Left lung (tissue), 10 donors: Measurements from ENCODE around the gene LRP1-AS. TPM values are rescaled to one million over a fixed set of nuclear protein-coding genes. Genes with fewer than 3 reads are reported as not detected.

ENCODE experiments used
- ATAC-seq: fragments of 200-7000 bp; cut with Tn5 transposase; one replicate; pipeline ENCODE4 v1.9.1; 2020; ENCODE audit warnings: moderate library complexity
- DNase-seq, 4 donors: peaks; one replicate each; pipeline ENCODE4 v3.0.0-alpha.2; 2013 to 2020
- H3K27ac ChIP-seq, 2 donors: fragments of 200-600 bp; sonication (generic) in 1 of 2; one replicate each; pipeline versions ENCODE4 v1.5.0 to v1.8.0; 2020 to 2021
- H3K27me3 ChIP-seq, 2 donors: fragments of 200-600 bp; sonication (generic) in 1 of 2; one replicate each; pipeline versions ENCODE4 v1.5.0 to v1.8.0; 2020 to 2021
- H3K36me3 ChIP-seq, 2 donors: fragments of 200-600 bp; sonication (generic) in 1 of 2; one replicate each; pipeline versions ENCODE4 v1.5.0 to v1.8.0; 2020 to 2021
- H3K4me1 ChIP-seq, 2 donors: fragments of 200-600 bp; one replicate each; pipeline ENCODE4 v1.8.0; 2021
- H3K4me3 ChIP-seq, 2 donors: fragments of 200-600 bp; sonication (generic) in 1 of 2; one replicate each; pipeline versions ENCODE4 v1.5.0 to v1.8.0; 2020 to 2021; ENCODE audit warnings: mild to moderate bottlenecking in 1 of 2
- H3K9me3 ChIP-seq, 2 donors: fragments of 200-600 bp; sonication (generic) in 1 of 2; one replicate each; pipeline versions ENCODE4 v1.5.0 to v1.8.0; 2020 to 2021
- intact Hi-C, 2 donors: fragments of 100-400 bp; cut with DNase I; formaldehyde crosslinking; loops; one replicate each; pipeline versions ENCODE4 v1.11.2 to v1.14.2; 2022
- polyA plus RNA-seq, 6 donors: library from polyadenylated mRNA; unstranded; fragments of 120-200 nt; gene quantifications; one replicate each; pipeline ENCODE4 v1.2.1, GENCODE V29; 2013; ENCODE audit not compliant: insufficient read length in 6 of 6
- total RNA-seq, 2 donors: library from RNA; stranded (reverse); fragmentation: NEBNext Ultra II Directional; extraction: Animal tissue kit (Norgen Biotek cat#: 25700); gene quantifications; one replicate each; pipeline ENCODE4 v1.2.1, GENCODE V29; 2021
- TF ChIP-seq, protein P1 (sequence below), 2 donors: fragments of 200-600 bp; sonication (generic) in 1 of 2; IDR thresholded peaks; one replicate each; pipeline versions ENCODE4 v1.5.0 to v1.8.0; 2021; ENCODE audit warnings: antibody characterized with exemption in 2 of 2
- donor health status: DM: no; HTN: yes; CAD: no.
- donor health status: DM: no; HTN: no; CAD: no.

LRP1-AS gene
- total and polyA plus RNA-seq, 8 donors, result 0.24 to 1.0 (median 0.69) TPM; not detected in 3

DNA sequence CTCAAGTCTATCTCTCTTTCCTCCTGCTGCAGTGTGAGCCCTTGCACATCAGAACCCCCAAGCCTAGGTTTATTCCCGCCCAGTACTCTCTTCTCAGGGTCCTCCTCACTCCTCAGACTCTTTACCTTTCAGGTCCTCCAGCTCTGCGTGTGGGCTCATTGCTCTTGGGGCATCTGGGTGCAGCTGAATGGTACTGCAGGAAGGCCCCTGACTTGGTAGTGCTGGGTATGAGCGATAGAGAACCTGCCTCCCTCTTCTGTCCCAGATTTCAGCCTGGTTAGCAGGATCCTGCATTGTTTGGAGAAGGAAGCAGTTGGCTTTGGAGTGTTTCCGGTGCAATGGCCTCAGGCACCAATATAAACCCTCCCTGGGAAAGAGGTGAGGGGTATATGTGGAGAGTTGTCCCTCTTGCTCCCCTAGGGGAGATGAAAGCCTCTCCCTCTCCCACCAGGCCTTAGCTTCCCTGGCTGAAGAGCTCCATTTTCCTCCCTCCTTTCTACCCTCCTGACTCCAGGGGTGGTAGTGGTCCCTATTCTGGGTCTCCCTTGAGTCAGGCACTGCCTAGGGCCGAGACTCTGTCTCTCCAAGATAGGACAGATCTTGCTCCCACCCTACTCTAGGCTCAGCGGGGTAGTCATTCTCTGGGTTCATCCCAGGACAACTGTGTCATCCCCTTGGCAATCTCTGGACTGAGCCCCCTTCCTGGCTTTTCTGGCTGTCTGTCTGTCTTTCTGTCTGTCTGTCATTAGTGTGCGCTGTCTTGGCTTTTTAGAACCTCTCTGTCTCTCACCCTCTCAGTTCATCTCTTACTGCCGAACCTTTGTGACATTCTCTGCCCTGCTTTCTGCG lies 15.3 kb downstream of the LRP1-AS start:
- no peaks in the 10 kb centered on the region for H3K36me3 ChIP-seq
- peak overlapping the region in 1 of 2 donors; percentile 74 for H3K4me3 ChIP-seq
- intact Hi-C loops, result no loop called here
- no peaks in the 10 kb centered on the region for H3K9me3 ChIP-seq
- peaks cover 0 to 40% of the 10 kb centered on the region in 2 donors for H3K27me3 ChIP-seq
- TF ChIP-seq, protein P1, sequence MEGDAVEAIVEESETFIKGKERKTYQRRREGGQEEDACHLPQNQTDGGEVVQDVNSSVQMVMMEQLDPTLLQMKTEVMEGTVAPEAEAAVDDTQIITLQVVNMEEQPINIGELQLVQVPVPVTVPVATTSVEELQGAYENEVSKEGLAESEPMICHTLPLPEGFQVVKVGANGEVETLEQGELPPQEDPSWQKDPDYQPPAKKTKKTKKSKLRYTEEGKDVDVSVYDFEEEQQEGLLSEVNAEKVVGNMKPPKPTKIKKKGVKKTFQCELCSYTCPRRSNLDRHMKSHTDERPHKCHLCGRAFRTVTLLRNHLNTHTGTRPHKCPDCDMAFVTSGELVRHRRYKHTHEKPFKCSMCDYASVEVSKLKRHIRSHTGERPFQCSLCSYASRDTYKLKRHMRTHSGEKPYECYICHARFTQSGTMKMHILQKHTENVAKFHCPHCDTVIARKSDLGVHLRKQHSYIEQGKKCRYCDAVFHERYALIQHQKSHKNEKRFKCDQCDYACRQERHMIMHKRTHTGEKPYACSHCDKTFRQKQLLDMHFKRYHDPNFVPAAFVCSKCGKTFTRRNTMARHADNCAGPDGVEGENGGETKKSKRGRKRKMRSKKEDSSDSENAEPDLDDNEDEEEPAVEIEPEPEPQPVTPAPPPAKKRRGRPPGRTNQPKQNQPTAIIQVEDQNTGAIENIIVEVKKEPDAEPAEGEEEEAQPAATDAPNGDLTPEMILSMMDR (IDR thresholded peaks at IDR 0.05), result no peak
- no peak for DNase-seq
- H3K27ac ChIP-seq, result peak overlapping the region; percentile 37 to 86
- peaks cover 19 to 78% of the 10 kb centered on the region in 2 donors for H3K4me1 ChIP-seq
- no peak for ATAC-seq

DNA sequence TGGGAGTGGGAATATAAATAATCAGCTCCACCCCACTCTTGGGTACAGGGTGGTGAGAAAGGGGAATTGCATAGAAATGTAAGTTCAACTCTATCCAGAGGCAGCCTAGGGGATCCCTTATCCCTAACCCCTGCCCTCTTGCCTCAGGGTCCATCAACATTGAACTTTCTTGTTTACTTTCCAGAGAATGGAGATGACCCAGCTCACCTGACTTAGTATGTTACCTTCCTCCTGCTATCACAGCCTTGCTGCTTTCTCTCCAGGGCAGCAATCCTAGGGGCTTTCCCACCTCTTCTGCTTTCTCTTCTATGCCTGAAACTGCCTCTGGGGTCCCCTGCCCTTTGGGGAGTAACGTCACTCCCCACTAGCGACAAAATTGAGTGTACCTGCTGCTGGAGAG lies 16.5 kb downstream of the LRP1-AS start:
- Histone ChIP-seq H3K4me1 (peaks cover 18 to 73% of the 10 kb centered on the region in 2 donors), H3K9me3 (no peaks in the 10 kb centered on the region), H3K36me3 (no peaks in the 10 kb centered on the region)

DNA sequence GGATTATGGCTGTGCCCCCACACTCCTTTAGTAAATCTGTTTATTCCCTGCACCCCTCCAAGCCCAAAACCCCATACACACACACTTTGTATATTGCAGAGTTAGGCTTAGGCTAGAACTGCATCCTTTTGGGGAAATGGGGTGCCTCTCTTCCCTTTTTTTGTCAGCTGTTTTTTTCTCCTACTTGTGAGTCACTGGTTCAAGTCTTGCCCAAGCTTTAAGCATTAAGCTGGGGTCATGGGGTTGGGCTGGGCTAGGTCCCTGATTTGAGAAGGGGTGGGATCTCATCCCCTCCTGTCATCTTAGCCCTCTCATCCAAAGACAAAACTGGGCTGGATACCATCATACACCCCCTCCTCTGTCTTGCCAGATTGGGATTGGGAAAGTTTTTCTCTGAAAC lies 17.5 kb downstream of the LRP1-AS start:
- Histone ChIP-seq H3K4me3 (peak overlapping the region; percentile 72 to 74), H3K27me3 (peaks cover 0 to 61% of the 10 kb centered on the region in 2 donors), H3K36me3 (no peaks in the 10 kb centered on the region), H3K4me1 (peaks cover 18 to 63% of the 10 kb centered on the region in 2 donors), H3K27ac (peak overlapping the region; percentile 86 to 88), H3K9me3 (no peaks in the 10 kb centered on the region)
- ATAC-seq, result no peak
- TF ChIP-seq, protein P1 (IDR thresholded peaks at IDR 0.05), result no peak
- intact Hi-C loops, result loop anchor here in 1 of 2 donors (10.0 kb wide), 1 partner anchor 55 kb away; no protein-coding TSS in a partner anchor
- DNase-seq, result no peak

More for the DNA sequence above, 16.5 kb downstream of the LRP1-AS start:
- intact Hi-C loops, result no loop called here
- TF ChIP-seq, protein P1 (IDR thresholded peaks at IDR 0.05), result no peak
- ATAC-seq, result no peak
- peaks cover 0 to 52% of the 10 kb centered on the region in 2 donors for H3K27me3 ChIP-seq
- no peak for DNase-seq
- H3K27ac ChIP-seq, result peak overlapping the region in 1 of 2 donors; percentile 86
- H3K4me3 ChIP-seq, result peak overlapping the region in 1 of 2 donors; percentile 74

DNA sequence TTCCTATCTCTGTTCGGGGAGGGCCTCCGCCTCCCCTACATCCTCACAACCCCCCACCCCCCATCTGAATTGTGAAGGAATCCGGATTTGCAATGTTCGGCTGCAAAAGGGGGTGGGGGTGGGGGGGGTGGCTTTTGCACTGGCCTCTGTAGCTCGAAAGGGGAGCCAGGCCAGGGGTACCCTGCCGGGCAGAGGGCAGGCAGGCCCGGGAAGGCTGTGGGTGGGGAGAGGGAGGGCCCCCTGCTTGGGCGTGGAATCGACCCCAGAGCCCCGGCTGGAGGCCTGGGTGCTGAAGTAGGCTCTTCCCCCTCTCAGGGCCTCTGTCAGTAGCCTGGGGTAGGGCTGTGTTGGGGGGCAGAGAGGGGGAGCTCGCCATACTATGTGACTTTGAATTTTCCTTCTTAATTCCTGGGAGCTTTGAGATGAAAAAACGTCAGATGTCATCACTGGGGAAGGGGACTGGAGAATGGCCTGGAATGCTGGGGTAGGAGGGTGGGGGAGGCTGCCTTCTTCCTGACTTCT lies 18.0 kb downstream of the LRP1-AS start:
- ATAC-seq (no peak), DNase-seq (peak in 1 of 4 donors; percentile 81)
- Histone ChIP-seq H3K4me3 (peak overlapping the region; percentile 72 to 74), H3K9me3 (no peaks in the 10 kb centered on the region), H3K4me1 (peaks cover 18 to 58% of the 10 kb centered on the region in 2 donors), H3K27me3 (peaks cover 0 to 62% of the 10 kb centered on the region in 2 donors), H3K27ac (peak overlapping the region; percentile 86 to 88), H3K36me3 (no peaks in the 10 kb centered on the region)
- TF ChIP-seq, protein P1 (IDR thresholded peaks at IDR 0.05), result no peak
- intact Hi-C loops, result loop anchor here in 1 of 2 donors (10.0 kb wide), 1 partner anchor 55 kb away; no protein-coding TSS in a partner anchor
